Peyer's patch (tissue), 4 donors: ENCODE results near the gene PKP1. TPM values are rescaled to one million over a fixed set of nuclear protein-coding genes. Genes with fewer than 3 reads are reported as not detected.

Experiments used
- DNase-seq, 3 donors: peaks; one replicate each; pipeline ENCODE4 v3.0.0-alpha.2; 2017 to 2019
- H3K27ac ChIP-seq, 4 donors: fragments of 200-600 bp; sonication (generic); one replicate each; pipeline ENCODE4 v1.5.1; 2016 to 2019
- H3K27me3 ChIP-seq, 2 donors: fragments of 200-600 bp; sonication (generic); one replicate each; pipeline ENCODE4 v1.5.1; 2019
- H3K36me3 ChIP-seq, 3 donors: fragments of 200-600 bp; sonication (generic); one replicate each; pipeline ENCODE4 v1.5.1; 2016 to 2019
- H3K4me1 ChIP-seq, 4 donors: fragments of 200-600 bp; sonication (generic); one replicate each; pipeline ENCODE4 v1.5.1; 2016 to 2019
- H3K4me3 ChIP-seq, 4 donors: fragments of 200-600 bp; sonication (generic); 1 replicate in 3 of 4; 2 replicates in 1 of 4; pipeline ENCODE4 v1.5.1; 2016 to 2019; ENCODE audit warnings: mild to moderate bottlenecking in 1 of 4
- H3K9me3 ChIP-seq, 4 donors: fragments of 200-600 bp; sonication (generic); one replicate each; pipeline ENCODE4 v1.5.1; 2016 to 2019; ENCODE audit warnings: mild to moderate bottlenecking in 1 of 4
- POLR2A ChIP-seq, 2 donors: fragments of 450-650 bp; IDR thresholded peaks; one replicate each; pipeline ENCODE4 v1.5.1; 2017; ENCODE audit warnings: antibody characterized with exemption in 2 of 2, mild to moderate bottlenecking in 2 of 2, moderate library complexity in 2 of 2
- total RNA-seq, 4 donors: library from RNA; depleted of rRNA; stranded (reverse); fragments of >200 nt; gene quantifications; one replicate each; pipeline ENCODE4 v1.1.0, GENCODE V29; 2016
- TF ChIP-seq, protein P1 (sequence below), 6 experiments: fragments of 450-650 bp in 4 of 6; fragments of 200-600 bp in 2 of 6; sonication (generic) in 1 of 6; IDR thresholded peaks; one replicate each; pipeline ENCODE4 v1.5.1; 2017 to 2019; ENCODE audit warnings: antibody characterized with exemption in 6 of 6, mild to moderate bottlenecking in 3 of 6, moderate library complexity in 1 of 6

PKP1 gene
- total RNA-seq, 4 donors from 2014 or later = 0.54 to 11.6 (median 1.4) TPM

DNA sequence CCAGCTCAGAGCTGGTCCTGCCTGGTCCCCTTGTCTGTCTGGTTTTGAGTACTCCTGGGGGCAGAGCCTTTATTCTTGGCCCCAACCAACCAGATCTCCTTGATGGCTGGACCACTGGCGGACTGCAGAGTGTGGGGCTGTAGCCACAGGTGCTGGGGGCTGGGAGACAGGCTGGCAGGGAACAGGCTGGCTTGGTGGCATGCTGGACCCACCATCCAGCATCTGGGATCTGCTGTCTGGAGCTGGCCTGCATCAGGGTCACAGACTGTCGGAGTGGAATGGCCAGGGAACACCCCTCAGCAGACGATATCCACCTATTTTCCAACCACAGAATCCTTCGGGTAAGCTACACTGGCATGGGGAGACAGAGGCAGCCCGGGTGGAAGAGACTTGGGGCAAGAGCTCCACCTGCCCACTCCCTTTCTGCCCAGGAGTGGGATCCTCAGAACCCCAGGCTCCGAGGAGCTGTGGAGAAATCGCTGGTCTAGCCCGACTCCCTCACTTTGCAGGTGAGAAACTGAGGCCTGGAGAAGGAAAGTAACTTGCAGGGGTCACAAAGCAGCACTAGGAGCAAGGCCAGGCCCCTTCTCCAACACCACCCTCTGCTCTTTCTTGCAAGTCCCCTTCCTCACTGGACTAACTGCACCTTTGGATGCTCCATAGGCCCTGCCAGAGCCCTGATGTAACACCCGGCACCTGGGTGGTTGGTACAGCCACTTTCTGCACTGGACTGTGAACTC lies 53.6 kb downstream of the PKP1 start:
- Histone ChIP-seq H3K36me3 (no peaks in the 10 kb centered on the region), H3K4me1 (no peaks in the 10 kb centered on the region), H3K27ac (no peak overlapping the region), H3K4me3 (no peak overlapping the region), H3K9me3 (no peaks in the 10 kb centered on the region), H3K27me3 (no peaks in the 10 kb centered on the region)
- TF ChIP-seq, protein P1, sequence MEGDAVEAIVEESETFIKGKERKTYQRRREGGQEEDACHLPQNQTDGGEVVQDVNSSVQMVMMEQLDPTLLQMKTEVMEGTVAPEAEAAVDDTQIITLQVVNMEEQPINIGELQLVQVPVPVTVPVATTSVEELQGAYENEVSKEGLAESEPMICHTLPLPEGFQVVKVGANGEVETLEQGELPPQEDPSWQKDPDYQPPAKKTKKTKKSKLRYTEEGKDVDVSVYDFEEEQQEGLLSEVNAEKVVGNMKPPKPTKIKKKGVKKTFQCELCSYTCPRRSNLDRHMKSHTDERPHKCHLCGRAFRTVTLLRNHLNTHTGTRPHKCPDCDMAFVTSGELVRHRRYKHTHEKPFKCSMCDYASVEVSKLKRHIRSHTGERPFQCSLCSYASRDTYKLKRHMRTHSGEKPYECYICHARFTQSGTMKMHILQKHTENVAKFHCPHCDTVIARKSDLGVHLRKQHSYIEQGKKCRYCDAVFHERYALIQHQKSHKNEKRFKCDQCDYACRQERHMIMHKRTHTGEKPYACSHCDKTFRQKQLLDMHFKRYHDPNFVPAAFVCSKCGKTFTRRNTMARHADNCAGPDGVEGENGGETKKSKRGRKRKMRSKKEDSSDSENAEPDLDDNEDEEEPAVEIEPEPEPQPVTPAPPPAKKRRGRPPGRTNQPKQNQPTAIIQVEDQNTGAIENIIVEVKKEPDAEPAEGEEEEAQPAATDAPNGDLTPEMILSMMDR (IDR thresholded peaks at IDR 0.05) = no peak
- TF ChIP-seq POLR2A (IDR thresholded peaks at IDR 0.05) = no peak
- DNase-seq = peak in 1 of 3 donors; percentile 33

DNA sequence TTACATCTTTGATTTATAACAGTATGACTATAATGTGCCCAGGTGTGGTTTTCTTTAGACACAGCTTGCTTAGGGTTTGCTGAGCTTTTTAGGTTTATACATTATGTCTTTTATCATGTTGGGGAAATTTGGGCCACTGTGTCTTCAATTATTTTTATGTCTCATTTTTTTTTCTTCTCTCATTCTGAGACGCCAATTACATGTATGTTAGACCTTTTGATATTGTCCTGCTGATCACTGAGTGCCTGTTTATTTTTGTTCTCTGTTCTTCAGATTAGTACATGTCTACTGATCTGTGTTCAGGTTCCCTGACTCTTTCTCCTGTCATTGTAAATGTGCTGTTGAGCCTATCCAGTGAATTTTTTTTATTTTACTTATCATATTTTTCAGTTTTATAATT lies 58.1 kb downstream of the PKP1 start:
- Histone ChIP-seq H3K4me1 (no peaks in the 10 kb centered on the region), H3K4me3 (no peak overlapping the region), H3K36me3 (no peaks in the 10 kb centered on the region), H3K27ac (no peak overlapping the region), H3K9me3 (no peaks in the 10 kb centered on the region), H3K27me3 (no peaks in the 10 kb centered on the region)
- no peak for DNase-seq
- TF ChIP-seq, protein P1 (IDR thresholded peaks at IDR 0.05) = no peak
- no peak for TF ChIP-seq POLR2A (IDR thresholded peaks at IDR 0.05)

DNA sequence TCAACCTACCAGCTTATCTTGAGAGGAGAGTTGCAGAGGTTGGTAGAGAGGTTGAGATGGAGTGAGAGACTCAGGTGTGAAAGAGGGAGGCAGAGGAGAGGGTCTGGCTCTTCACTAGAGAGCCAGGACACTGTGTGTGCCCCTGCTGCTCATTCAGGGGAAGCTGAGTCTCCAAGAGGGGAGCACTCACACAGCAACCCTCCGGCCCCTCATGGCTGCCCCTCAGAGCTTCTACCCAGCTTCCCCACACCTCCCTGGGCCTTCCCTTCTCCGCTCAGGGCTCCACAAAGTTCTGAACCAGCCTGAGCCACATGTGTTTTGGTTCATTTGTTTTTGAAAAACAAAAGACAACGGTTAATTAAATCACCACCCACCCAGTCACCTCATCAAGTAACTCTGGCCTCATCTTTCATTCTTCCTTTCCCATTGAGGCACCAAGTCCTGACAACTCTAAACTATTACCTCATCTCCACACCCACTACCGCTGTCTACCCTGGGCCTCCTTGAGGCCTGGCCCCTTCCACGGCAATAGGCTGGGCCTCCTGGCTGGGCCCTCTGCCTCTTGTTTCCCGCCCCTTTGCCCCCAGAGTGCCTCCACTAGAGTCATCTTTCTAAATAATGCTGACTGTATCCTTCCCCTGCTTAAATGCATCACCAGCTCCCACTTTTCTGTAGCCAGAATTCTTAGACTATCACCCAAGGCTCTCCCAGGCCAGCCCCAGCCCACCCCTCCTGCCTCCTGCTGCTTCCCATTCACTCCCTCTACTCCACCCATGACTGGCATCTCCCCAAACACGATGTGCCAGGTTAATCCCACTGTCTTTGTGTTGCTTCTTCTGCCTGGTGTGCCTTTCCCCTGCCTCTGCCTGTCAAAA lies 61.1 kb downstream of the PKP1 start:
- H3K4me1 ChIP-seq = no peaks in the 10 kb centered on the region
- TF ChIP-seq POLR2A (IDR thresholded peaks at IDR 0.05) = no peak
- TF ChIP-seq, protein P1 (IDR thresholded peaks at IDR 0.05) = no peak
- no peak overlapping the region for H3K4me3 ChIP-seq
- H3K36me3 ChIP-seq = no peaks in the 10 kb centered on the region
- H3K27me3 ChIP-seq = no peaks in the 10 kb centered on the region
- DNase-seq = peak in 1 of 3 donors; percentile 23
- H3K9me3 ChIP-seq = no peaks in the 10 kb centered on the region
- no peak overlapping the region for H3K27ac ChIP-seq

DNA sequence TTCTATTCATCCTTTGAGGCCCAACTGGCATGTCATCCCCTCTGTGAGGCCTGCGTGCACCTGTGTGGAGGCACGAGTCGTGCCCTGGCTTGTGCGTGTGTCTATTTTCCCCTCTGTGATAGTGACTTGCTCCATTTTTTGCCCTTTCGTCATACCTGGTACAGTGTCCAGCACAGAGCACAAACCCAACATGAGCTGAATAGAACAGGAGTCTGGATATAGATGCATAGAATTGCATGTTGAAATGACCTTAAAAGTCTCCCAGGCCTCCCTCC lies 61.7 kb downstream of the PKP1 start:
- TF ChIP-seq, protein P1 (IDR thresholded peaks at IDR 0.05) = no peak
- no peak for TF ChIP-seq POLR2A (IDR thresholded peaks at IDR 0.05)
- no peaks in the 10 kb centered on the region for H3K9me3 ChIP-seq

DNA sequence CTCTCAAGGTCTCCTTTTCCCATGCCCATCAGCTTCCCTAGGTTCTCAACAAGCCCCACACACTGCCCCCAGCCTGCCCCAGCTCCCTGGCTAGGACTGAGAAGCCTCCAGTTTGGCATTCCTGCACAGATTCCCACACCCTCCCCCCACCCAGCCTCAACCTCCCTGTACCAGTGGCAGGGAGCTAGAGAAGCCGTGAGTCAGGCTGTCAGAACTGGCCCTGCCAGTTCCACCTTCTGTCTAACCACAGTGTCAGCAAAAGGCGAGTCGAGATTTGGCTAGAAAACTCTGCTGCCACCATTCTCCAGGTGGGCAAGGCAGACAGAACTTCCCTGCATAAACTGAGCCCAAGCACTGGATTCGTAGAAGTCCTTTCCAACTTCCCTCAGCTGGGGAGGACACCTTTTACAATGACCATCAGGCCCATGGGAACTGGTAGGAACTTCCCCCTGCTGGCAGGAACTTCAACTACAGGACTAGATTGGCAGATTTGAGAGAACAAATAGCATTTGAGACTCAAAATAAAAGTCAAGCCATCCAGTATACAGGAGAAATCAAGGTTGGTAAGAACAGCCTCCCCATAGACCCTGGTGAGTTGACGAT lies 63.1 kb downstream of the PKP1 start:
- Histone ChIP-seq H3K27me3 (no peaks in the 10 kb centered on the region), H3K9me3 (no peaks in the 10 kb centered on the region), H3K4me1 (no peaks in the 10 kb centered on the region), H3K36me3 (no peaks in the 10 kb centered on the region), H3K4me3 (no peak overlapping the region), H3K27ac (no peak overlapping the region)
- DNase-seq = peak in 2 of 3 donors; percentile 44 to 72
- TF ChIP-seq POLR2A (IDR thresholded peaks at IDR 0.05) = no peak
- TF ChIP-seq, protein P1 (IDR thresholded peaks at IDR 0.05) = peak in 4 of 6 experiments; percentile 39 to 77 (median 72)

More for the DNA sequence above, 61.7 kb downstream of the PKP1 start:
- Histone ChIP-seq H3K36me3 (no peaks in the 10 kb centered on the region), H3K27ac (no peak overlapping the region), H3K4me1 (no peaks in the 10 kb centered on the region), H3K27me3 (no peaks in the 10 kb centered on the region), H3K4me3 (no peak overlapping the region)
- no peak for DNase-seq
